ENCODE measurements around the gene NXF2B.
"Not testable (repeated sequence)": the region's sequence is repeated elsewhere in the genome, so short reads cannot be mapped to it uniquely, and the experiment has no call there.

- not testable (repeated sequence) for TF ChIP-seq POLR2AphosphoS5 (IDR thresholded peaks at IDR 0.05; ENCODE audit: insufficient read depth in 1 of 2, low read depth in 1 of 2); POLR2A (IDR thresholded peaks at IDR 0.05)
These were observed 30.4 kb upstream of the NXF2B start for GRCh38 chrX:102470215-102470614.

All from vagina (tissue), 2 donors.